IMR-90 (cell line): ENCODE data around the gene NOS1AP. TPM values are rescaled to one million over a fixed set of nuclear protein-coding genes. Genes with fewer than 3 reads are reported as not detected.
A peak's percentile ranks its signal among the peaks of the same experiment; 100 is the strongest.

Experiments
- ATAC-seq: fragments of 200-7000 bp; cut with Tn5 transposase; 2 replicates; pipeline ENCODE4 v1.9.1; 2020; ENCODE audit warnings: low read depth, mild to moderate bottlenecking, moderate library complexity
- BruUV-seq: library from RNA; stranded (reverse); fragments of 400-500 nt; replicated peaks from 2 replicates; lab custom pipeline; 2021; lab: Mats Ljungman, UMichigan
- CTCF ChIA-PET: fragments of 300-600 bp; formaldehyde crosslinking; extraction: SDS; loops from one replicate; lab custom pipeline; 2021; ENCODE audit warnings: antibody characterized with exemption; lab: Yijun Ruan, JAX
- POLR2A ChIA-PET: fragments of 300-600 bp; sonication (Branson Sonifier 250); formaldehyde crosslinking; loops from one replicate; lab custom pipeline; 2022; ENCODE audit warnings: antibody characterized with exemption; ENCODE audit not compliant: unreplicated experiment; lab: Charles Lee
- DNase-seq: peaks from one replicate; pipeline ENCODE4 v3.0.0; 2013
- H2AFZ ChIP-seq: replicated peaks from 2 replicates; pipeline ENCODE3; 2013; ENCODE audit warnings: low read length, mild to moderate bottlenecking; ENCODE audit not compliant: poor library complexity
- H2AK5ac ChIP-seq: 2 replicates; pipeline ENCODE4 v1.6.1; 2013; ENCODE audit warnings: low read depth, low read length, inconsistent platforms
- H2AK9ac ChIP-seq: replicated peaks from 2 replicates; pipeline ENCODE3; 2013; ENCODE audit warnings: mild to moderate bottlenecking, low read depth, low read length, moderate library complexity; ENCODE audit not compliant: poor library complexity
- H2BK120ac ChIP-seq: 2 replicates; pipeline ENCODE4 v1.6.1; 2013; ENCODE audit warnings: low read depth, low read length, inconsistent platforms
- H2BK15ac ChIP-seq: 3 replicates; pipeline ENCODE4 v1.6.1; 2013; ENCODE audit warnings: low read depth, low read length, inconsistent platforms
- H2BK20ac ChIP-seq: 2 replicates; pipeline ENCODE4 v1.6.1; 2013; ENCODE audit warnings: low read depth, mild to moderate bottlenecking, inconsistent platforms, low read length, moderate library complexity
- H2BK5ac ChIP-seq: 2 replicates; pipeline ENCODE4 v1.6.1; 2013; ENCODE audit warnings: mild to moderate bottlenecking, low read depth, low read length, inconsistent platforms; ENCODE audit not compliant: poor library complexity, severe bottlenecking
- H3K14ac ChIP-seq: replicated peaks from 2 replicates; pipeline ENCODE4 v1.6.1; 2013; ENCODE audit warnings: low read depth, low read length, inconsistent platforms
- H3K18ac ChIP-seq: 2 replicates; pipeline ENCODE4 v1.6.1; 2013; ENCODE audit warnings: low read depth, low read length, control low read depth
- H3K23ac ChIP-seq: 2 replicates; pipeline ENCODE4 v1.6.1; 2013; ENCODE audit warnings: low read depth, low read length, inconsistent platforms
- H3K27ac ChIP-seq: 2 replicates; pipeline ENCODE4 v1.5.1; 2013; ENCODE audit warnings: mild to moderate bottlenecking, control low read depth, low read length; ENCODE audit not compliant: insufficient read depth
- H3K27me3 ChIP-seq: 2 replicates; pipeline ENCODE4 v1.6.1; 2013; ENCODE audit warnings: low read length; ENCODE audit not compliant: control insufficient read depth, insufficient read depth
- H3K36me3 ChIP-seq: 2 replicates; pipeline ENCODE4 v1.6.1; 2013; ENCODE audit warnings: low read length, mixed read lengths; ENCODE audit not compliant: control insufficient read depth, insufficient read depth
- H3K4ac ChIP-seq: 2 replicates; pipeline ENCODE4 v1.6.1; 2013; ENCODE audit warnings: low read depth, low read length, inconsistent platforms
- H3K4me1 ChIP-seq: 2 replicates; pipeline ENCODE4 v1.6.1; 2013; ENCODE audit warnings: low read length, mixed read lengths; ENCODE audit not compliant: control insufficient read depth, insufficient read depth
- H3K4me2 ChIP-seq: 2 replicates; pipeline ENCODE4 v1.6.1; 2013; ENCODE audit warnings: low read depth, mild to moderate bottlenecking, control low read depth, low read length, moderate library complexity
- H3K4me3 ChIP-seq: 2 replicates; pipeline ENCODE4 v1.5.1; 2013; ENCODE audit warnings: low read depth, mild to moderate bottlenecking, control low read depth, low read length, moderate library complexity; ENCODE audit not compliant: insufficient read depth
- H3K56ac ChIP-seq: 2 replicates; pipeline ENCODE4 v1.6.1; 2013; ENCODE audit warnings: low read length, inconsistent platforms; ENCODE audit not compliant: insufficient read depth; ENCODE audit errors: extremely low read depth
- H3K79me1 ChIP-seq, 2 experiments: 2 replicates each; pipeline ENCODE4 v1.6.1; 2013; ENCODE audit warnings: low read length in 2 of 2, inconsistent platforms in 1 of 2, low read depth in 1 of 2
- H3K9ac ChIP-seq: 2 replicates; pipeline ENCODE4 v1.6.1; 2013; ENCODE audit warnings: low read depth, low read length, control low read depth
- H3K9me1 ChIP-seq: 2 replicates; pipeline ENCODE4 v1.6.1; 2013; ENCODE audit warnings: low read length, inconsistent platforms; ENCODE audit not compliant: insufficient read depth
- H3K9me3 ChIP-seq: 2 replicates; pipeline ENCODE4 v1.6.1; 2013; ENCODE audit warnings: low read length; ENCODE audit not compliant: control insufficient read depth, insufficient read depth
- H4K20me1 ChIP-seq: 2 replicates; pipeline ENCODE4 v1.6.1; 2013; ENCODE audit warnings: low read length, inconsistent platforms; ENCODE audit not compliant: insufficient read depth
- H4K5ac ChIP-seq: 2 replicates; pipeline ENCODE4 v1.6.1; 2013; ENCODE audit warnings: mild to moderate bottlenecking, low read depth, low read length, control low read depth
- H4K8ac ChIP-seq, 2 experiments: 2 replicates each; pipeline ENCODE4 v1.6.1; 2013; ENCODE audit warnings: low read depth in 2 of 2, low read length in 2 of 2, control low read depth in 1 of 2, inconsistent platforms in 1 of 2
- H4K91ac ChIP-seq: 2 replicates; pipeline ENCODE4 v1.6.1; 2013; ENCODE audit warnings: low read depth, low read length, inconsistent platforms; ENCODE audit not compliant: insufficient read depth
- CEBPB ChIP-seq: IDR thresholded peaks from 2 replicates; pipeline ENCODE4 v1.6.1; 2012; ENCODE audit warnings: low read depth, low read length, improper control_type of control experiment
- NFE2L2 ChIP-seq: fragments of 150-350 bp; IDR thresholded peaks from 2 replicates; pipeline ENCODE4 v1.6.1; 2016; ENCODE audit warnings: low read depth, mild to moderate bottlenecking, low read length
- WGBS, 2 experiments: methylation state at CpG; one replicate each; pipeline versions ENCODE4 v1.1.5 to v1.1.7; 2013; ENCODE audit warnings: missing lambda C conversion rate in 2 of 2; ENCODE audit not compliant: insufficient read length in 1 of 2; ENCODE audit errors: extremely low coverage in 2 of 2; 5-methylcytosine and 5-hydroxymethylcytosine counted together
- dilution Hi-C: fragments of 300-500 bp; cut with HindIII; formaldehyde crosslinking; loops from one replicate; pipeline ENCODE4 v1.14.3; 2018; ENCODE audit warnings: low sequenced_read_pairs; ENCODE audit not compliant: unreplicated experiment
- in situ Hi-C: fragments of 300-500 bp; cut with MboI; formaldehyde crosslinking; loops from 3 replicates; pipeline ENCODE4 v1.14.3; 2019; ENCODE audit warnings: low sequenced_read_pairs, inconsistent platforms, mixed read lengths
- intact Hi-C: fragments of 100-400 bp; cut with micrococcal nuclease; formaldehyde crosslinking; loops from 2 replicates; pipeline ENCODE4 v1.10.0; 2022
- polyA plus RNA-seq, 3 experiments: library from polyadenylated mRNA; depleted of rRNA; stranded (reverse); fragments of >200 nt; gene quantifications; 2 replicates each; pipeline ENCODE4 v1.2.3, GENCODE V29; 2012; ENCODE audit warnings: low replicate concordance in 1 of 3
- total RNA-seq: library from RNA; depleted of rRNA; stranded (reverse); fragments of >200 nt; gene quantifications from 2 replicates; pipeline ENCODE4 v1.2.3, GENCODE V29; 2012

Gene NOS1AP
- total and polyA plus RNA-seq, 2 of the 4 experiments (the other 2 are of a cell fraction): 0.18 to 0.19 TPM

DNA sequence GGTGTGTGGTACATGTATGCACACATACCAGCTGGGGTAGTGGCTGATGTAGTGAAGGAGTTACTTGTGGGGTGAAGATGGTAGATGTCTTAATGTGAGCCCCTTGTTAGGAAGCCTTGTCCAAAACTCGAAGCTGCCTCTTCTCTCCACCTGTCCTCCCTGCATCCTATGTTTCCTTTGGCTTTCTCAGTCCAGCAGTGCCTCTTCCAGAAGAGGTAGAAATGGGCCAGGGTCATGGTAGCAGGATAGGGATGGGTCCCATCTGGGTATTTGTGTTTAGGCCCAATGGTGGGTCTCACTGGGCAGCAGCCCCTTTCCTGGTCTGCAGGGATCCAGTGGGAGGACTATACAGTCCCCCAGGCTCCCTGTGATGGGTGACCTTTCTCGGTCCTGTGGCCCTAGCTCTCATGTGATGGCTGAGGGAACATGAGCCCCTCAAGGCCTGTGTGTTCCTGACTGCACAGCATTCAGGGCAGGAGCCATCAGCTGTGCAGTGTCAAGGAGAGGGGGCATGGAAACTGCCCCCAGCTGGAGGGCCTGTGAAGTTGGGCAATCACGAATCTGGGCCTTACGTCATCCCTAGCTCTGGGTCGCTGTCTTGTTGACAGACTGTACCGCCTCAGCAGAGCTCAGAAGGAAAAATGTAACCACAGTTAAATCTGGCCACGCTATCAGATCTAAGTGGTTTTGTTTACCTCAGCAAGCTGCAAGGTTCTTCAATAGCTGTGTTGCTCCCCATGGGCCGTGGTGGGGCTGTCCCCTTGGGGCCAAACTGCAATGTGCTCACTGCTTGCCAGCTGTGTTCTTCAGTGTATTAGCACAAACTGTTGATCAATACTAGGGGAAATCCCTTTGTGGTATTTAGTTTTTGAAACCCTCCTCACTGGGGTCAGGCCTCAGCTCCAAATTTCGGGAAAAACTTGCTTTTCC lies 82.7 kb downstream of the NOS1AP start:
- no peak overlapping the region for H3K4ac ChIP-seq
- no peak overlapping the region for H3K18ac ChIP-seq
- no peak overlapping the region for H3K23ac ChIP-seq
- no peaks in the 10 kb centered on the region for H3K4me1 ChIP-seq
- H3K27ac ChIP-seq: no peak overlapping the region
- H3K9me1 ChIP-seq: no peaks in the 10 kb centered on the region; the same call in 1 of the 2 replicates
- H4K5ac ChIP-seq: no peak overlapping the region
- H2BK120ac ChIP-seq: no peak overlapping the region
- dilution Hi-C loops (no loop called here), intact Hi-C loops (no loop called here), in situ Hi-C loops (no loop called here)
- no peak overlapping the region for H3K56ac ChIP-seq
- H2BK15ac ChIP-seq: no peak overlapping the region
- no peak overlapping the region for H4K8ac ChIP-seq
- no peak overlapping the region for H3K4me2 ChIP-seq
- H2AFZ ChIP-seq: peak overlapping the region; percentile 37
- no peak overlapping the region for H3K14ac ChIP-seq
- no peak overlapping the region for H2AK9ac ChIP-seq
- no peaks in the 10 kb centered on the region for H4K20me1 ChIP-seq
- no peak overlapping the region for H2BK5ac ChIP-seq
- no peaks in the 10 kb centered on the region for H3K36me3 ChIP-seq
- DNase-seq (peak; percentile 64), ATAC-seq (peak; percentile 59)
- CTCF ChIA-PET: interaction anchor here (0.6 kb wide), 1 partner anchor 422 kb away, joined by 3 read pairs; no protein-coding TSS in a partner anchor
- TF ChIP-seq NFE2L2 (no peak), CEBPB (peak; percentile 68)
- no peak overlapping the region for H2BK20ac ChIP-seq
- H4K91ac ChIP-seq: no peak overlapping the region
- WGBS, 2 experiments: 17% methylated on average over 4 of the region's 9 CpGs; no CpG with 5 or more reads in 1 of the 2 experiments
- POLR2A ChIA-PET: no interaction called here
- H2AK5ac ChIP-seq: no peak overlapping the region
- no peak overlapping the region for H3K9ac ChIP-seq
- no peaks in the 10 kb centered on the region; the same call in 1 of the 2 replicates for H3K27me3 ChIP-seq
- no peaks in the 10 kb centered on the region for H3K79me1 ChIP-seq
- no TSS peak for BruUV-seq
- no peaks in the 10 kb centered on the region for H3K9me3 ChIP-seq
- no peak overlapping the region for H3K4me3 ChIP-seq
